HL-60/S4 (cell line): Measurements from ENCODE around the gene NLRP1.

Experiments
- in situ Hi-C: fragments of 300-500 bp; cut with MboI; formaldehyde crosslinking; loops from 2 replicates; pipeline ENCODE4 v1.14.3; 2022; ENCODE audit warnings: low sequenced_read_pairs

NLRP1 gene

DNA sequence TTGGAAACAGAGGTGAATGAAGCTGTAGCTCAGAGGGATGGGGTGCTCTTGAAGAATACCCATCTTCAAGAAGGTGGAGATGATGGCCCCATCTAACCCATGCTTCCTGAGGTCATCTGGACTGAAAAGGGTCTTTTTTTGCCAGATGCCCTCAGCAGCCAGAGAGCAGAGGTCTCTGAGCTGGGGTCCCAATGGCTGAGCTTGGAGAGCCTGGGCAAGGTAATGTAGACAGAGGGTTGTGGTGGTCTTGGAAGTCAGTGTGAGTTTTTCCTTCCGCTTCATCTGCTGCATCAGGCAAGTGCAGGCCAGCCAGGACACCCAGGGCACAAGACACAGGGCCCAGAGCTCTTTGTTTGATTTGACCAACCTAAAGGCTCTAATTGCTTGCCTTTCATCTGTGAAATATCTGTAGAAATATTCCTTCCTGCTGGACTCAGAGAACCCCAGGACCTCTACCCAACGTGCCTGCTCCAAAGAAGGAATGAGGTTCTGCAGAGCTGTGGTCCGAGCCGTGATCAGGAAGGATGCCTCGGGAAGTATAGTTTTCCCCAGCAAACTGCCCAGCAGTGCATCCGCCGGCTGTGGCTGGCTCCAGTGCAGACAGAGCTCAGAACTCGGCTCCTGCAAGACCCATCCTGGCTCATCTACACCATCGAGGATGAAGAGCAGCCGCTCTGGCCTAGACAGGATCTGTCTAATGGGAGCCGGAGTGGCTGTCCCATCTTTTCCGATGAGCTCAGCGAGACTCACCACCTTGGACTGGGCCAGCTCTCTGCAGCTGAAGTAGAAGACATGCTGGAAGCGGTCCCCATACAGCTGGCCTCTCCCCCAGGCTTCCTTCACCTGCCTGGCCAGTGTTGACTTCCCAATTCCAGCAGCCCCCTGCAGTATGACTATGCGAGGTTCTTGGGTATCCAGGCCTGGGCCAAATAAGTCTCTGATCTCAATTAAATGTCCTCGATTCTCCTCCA is 25.2 kb downstream of the NLRP1 start:
- in situ Hi-C loops, result no loop called here

DNA sequence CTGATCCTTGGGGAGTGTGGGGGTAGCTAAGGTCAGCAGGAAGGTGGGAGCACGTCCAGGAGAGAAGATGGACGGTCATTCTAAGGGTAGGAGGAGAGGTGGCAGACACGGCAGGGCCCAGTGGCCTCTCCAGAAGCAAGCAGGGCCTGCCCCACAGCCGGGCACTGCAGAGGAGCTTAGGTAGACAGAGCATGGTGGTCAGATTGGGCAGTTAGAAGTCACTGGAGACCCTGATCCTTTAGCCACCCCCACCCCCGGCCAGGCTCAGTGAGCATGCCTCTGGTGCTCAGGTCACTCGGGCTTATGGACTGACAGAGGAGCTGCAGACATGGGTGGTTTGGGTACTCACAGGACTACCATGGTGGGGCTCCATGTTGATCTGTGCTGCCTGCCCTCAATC is 26.3 kb downstream of the NLRP1 start:
- in situ Hi-C loops, result no loop called here

DNA sequence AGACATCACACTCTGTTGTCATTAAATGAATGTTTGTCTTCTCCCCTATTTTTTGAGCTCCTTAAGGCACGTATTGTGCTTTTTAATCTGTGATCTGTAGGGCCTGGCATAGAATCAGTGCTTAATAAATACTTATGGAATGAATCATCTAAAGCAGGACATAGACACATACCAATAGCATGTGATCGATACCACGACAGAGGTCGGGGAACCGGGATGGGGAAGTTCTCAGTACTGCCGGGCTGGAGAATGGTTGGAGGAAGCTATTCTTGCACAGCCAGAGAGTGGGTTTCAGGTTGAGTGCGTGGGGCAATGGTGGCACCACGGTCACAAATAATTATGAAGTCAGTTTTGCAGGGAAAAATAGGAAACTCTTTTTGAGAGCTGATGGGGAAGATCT is 26.8 kb downstream of the NLRP1 start:
- in situ Hi-C loops, result no loop called here

DNA sequence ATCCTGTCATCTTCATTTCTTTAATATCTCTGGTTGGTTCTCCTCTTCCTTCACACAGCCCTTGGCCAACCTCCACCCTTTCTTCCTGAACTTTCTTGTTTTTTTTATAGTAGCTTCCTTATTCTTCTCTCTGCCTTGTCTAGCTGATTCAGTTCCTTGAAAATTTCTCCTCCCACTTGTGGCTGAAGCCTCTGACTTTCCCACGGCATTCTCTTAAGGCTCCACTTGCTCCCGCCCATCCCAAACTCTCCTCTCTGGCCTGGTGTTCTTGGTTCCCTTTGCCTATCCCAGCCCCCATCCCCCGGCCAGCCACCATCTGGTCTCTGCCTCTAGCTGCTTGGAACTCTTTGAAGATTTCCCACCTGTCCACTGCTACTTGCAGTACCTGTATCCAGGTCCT is 29.1 kb downstream of the NLRP1 start:
- in situ Hi-C loops, result no loop called here

DNA sequence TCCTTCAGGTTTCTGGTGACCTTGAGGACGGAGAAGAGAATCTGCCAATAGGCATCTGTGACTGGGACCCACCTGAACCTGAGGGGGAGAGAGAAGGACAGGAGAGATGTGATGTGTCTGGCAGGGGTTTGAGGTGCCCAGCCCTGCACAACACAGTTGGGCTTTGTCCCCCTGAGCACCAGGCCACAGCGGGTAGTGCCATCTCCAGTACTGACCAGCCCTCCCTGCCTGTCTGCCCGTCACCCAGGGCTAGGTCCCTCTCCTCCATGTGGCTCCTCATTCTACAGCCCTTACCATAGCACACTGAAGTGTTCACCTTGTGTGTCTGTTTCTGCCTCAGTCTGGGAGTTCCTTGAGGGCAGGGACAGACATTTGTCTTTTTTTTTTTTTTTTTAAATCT is 30.8 kb downstream of the NLRP1 start:
- in situ Hi-C loops, result no loop called here

DNA sequence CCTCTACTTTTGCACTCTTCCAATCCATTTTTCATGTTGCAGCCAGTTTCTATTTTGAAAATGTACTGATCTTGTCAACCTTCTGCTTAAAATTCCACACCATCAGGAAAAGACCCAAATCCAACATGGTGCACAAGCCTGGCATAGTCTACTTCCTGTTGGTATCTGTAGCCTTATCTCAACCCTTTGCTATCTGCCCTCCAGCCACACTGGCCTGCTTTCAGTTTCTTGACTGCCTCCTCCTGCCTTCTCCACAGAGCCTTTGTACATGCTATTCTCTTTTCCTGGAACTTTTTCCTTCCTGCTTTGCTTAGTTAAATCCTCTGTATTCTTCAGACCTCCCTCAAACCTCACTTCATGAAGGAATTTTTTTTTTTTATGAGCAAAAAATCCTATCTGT is 31.5 kb downstream of the NLRP1 start:
- in situ Hi-C loops, result no loop called here

DNA sequence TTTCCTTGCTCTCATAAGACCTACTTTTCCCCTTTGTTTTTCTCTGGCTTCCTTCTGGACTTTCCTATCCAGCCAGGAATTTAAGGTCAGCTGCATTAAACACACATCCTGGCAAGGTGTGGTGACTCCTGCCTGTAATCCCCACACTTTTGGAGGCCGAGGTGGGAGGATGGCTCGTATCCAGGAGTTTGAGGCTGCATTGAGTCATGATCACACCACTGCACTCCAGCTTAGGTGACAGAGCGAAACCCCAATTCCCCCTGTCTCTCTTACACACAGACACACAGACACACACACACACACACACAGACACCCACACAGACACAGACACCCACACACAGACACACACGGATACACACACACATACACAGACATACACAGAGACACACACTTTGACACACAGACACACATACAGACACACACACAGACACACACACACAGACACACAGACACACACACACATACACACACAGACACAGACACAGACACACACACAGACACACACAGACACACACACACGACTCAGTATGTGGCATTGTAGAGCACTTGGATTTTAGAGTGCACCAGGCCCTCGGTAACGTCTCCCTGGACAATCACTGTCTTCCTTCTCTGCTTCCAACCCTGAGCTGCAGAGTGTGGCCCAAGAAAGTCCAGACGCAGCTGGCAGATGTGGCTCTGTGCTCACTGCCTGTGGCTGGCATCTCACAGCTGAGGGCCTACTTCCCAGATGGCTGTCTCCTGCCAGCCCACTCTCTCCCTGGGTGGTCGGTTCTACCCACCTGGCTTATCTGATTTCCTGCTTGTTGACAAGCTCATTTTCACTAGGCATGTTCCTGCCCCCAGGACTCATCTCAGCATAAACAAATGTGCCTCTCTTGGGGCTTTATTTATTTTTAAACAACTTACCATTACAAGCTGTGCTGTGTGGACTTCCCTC is 39.0 kb downstream of the NLRP1 start:
- in situ Hi-C loops, result no loop called here

DNA sequence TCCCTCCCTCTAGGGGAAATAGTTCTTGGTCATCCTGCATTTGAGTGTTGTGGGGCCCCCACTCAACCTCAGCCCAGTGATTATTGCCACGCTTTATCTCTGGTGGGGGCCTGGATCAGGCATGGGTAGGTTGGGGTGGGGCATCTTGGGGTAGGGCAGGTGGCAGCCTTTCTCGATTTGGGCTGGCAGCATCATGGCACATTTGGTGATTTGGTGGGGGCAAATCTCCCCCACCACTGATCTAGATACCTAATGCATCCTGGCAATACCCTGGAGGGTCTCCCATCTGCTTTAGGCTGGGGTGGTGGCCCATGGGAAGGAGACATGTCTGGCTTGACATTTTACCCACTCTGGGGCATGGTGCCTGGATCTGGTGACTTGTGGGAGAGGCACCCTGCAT is 40.2 kb downstream of the NLRP1 start:
- in situ Hi-C loops, result no loop called here

DNA sequence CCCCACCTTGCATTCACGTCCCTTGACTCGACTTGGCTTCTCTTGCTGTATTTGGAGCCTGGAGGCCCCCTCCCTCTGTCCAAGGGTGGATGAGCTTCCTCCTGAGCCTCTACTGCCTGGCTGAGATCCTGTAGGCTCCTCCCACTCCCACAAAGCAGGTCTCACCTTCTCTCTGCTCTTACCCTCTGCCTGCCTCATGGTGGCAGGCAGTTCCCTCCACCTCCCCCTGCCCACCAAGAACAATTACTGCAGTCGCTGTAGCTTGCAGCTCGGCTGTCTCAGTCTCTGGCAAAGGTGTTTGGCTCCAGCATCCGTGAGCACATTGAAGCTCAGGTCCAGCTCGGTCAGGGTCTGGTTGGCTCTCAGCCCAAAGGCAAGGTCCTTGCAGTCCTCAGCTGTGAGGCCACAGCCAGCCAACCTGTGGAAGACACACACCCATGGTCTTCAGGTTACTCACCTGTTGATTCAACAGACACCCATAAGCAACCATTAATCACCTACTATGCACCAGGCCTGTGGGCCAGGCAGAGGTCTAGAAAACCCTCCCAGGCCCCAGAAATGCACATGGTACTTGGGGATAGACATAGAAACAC is 42.6 kb downstream of the NLRP1 start:
- in situ Hi-C loops, result no loop called here

DNA sequence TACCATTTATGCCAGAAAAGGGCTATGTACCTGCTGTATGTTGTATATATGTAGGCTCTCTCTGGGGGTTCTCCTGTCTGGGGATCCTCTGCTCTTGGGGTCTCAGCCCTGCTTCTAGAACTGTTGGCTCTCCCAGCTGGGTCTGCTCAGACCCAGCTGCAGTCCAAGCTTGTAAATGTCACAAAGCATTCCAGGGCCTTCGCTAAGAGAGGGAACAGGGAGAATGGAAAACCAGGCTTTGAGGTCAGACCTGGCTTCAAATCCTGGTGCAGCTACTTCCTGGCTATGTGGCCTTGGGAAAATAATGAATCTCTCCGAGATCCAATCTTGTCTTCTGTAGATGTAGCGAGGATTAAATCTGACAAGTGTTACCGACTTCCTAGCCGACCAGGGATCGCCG is 44.0 kb downstream of the NLRP1 start:
- in situ Hi-C loops, result no loop called here

DNA sequence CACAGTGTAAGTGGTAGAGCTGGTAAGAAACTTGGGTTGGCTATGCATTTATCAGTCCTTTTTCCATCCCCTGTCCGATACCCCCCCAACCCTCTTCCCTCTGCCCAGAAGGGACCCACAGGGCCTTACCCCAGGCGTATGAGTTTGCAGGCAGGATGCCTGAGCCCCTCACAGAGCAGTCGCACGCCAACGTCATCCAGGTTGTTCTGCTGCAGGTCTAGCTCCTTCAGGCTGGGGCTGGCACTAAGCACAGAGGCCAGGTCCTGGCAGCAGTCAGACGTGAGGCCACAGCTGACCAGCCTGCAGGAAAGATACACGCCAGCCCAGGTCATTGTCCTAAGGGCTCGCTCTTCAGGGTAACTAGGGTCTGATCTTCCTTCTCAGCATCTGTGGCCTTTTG is 45.0 kb downstream of the NLRP1 start:
- in situ Hi-C loops, result no loop called here

DNA sequence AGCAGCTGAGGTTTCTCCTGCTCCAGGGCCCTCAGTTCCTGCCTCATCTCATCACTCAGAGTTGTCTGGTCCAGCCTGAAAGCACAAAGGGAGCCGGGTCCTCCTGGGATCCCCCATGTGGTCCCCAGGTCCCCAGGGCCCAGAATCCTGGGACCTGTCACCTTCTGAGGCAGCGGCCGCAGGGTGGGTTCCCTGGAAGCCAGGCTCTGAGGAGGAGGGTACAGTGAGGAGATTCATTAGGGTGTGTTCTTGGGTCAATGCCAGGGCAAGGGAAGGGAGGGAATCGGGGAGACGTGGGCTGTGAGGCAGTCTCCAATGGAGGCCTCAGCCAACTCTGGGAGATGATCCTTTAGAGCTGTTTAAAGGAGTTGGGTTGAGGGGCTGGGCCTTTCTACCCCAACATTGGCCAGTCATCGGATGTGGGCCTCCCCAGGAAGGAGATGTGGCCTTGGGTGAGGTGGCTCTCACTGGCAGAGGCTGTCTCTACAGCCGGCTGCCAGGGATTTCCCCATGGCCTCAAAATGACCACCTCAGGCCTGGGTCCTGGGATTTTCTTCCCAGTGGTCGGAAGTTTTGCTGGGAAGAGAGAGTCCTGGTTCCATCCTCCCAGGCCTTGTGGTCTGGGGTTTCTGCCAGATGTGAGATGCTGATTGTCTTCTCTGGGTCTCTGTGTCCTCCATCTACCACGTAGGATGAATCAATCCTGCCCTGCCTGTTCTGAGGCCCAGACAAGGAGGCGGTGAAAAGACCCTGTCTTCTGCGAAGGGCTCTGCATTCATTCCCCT is 47.3 kb downstream of the NLRP1 start:
- in situ Hi-C loops, result no loop called here

DNA sequence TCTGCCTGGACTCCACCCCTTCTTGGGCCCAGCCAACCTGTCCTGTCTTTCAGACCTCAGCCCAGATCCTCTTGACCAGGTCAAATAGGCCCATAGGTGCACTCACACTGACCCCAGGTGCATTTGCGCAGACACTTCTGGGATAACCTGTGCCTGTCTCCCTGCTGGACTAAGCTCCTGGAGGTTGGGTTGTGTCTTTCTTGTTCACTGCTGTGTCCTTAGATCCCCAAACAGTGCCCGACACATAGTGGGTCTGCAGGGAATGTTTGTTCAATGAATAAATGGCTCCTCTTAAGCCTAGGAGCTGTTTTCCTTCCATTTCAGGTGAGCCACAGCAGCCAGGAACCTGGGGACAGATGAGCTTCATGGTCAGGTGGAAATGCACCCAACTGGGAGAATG is 48.9 kb downstream of the NLRP1 start:
- in situ Hi-C loops, result no loop called here

DNA sequence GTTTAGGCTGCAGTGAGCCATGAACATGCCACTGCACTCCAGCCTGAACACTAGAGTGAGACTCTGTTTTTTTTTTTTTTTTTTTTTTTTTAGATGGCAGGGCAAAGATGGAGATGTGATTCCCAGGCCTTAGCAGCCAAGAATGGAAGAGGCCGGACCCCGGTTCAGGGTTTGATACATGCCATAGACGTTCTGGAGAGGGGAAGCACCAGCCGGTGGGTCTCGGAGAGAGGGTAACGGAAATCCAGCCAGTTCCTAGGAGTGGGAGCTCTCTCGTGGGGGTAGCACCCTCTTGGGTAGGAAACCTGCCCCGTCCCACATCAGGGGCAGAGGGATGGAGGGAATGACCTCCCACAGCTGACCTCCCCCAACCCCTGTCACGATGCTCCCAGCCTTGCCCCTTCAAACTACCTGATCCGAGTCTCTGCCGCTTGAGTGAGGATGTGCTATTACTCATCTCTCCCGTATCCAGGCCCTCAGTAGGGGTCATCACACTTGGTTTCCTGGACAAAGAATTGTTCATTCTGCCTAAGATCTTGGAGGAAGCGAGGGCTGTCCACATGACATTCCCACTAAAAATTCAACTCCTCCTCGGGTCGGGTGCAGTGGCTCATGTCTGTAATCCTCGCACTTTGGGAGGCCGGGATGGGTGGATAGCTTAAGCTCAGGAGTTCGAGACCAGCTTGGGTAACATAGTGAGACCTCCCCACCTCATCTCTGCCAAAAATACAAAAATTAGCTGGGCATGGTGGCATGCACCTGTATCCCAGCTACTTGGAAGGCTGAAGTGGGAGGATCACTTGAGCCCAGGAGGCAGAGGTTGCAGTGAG is 50.6 kb downstream of the NLRP1 start:
- in situ Hi-C loops, result no loop called here

DNA sequence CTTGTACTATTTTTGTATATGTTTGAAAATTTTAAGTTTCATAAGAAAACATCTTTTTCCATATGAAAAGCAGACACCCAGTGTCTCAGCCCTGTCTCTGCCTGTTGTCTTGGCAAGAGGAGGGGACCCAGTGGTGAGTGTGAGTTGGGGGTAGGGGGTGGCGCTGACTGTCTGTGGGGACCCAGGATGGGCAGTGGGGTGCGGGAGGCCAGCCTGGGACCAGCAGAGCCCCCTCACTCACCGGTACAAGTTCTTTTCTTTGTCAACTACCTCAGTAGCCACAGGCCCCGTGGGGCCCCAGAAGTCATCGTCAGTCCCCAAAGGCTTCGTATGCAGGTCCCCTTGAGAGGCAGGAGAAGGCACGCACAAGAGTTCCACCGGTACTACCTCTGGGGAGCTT is 51.7 kb downstream of the NLRP1 start:
- in situ Hi-C loops, result no loop called here

DNA sequence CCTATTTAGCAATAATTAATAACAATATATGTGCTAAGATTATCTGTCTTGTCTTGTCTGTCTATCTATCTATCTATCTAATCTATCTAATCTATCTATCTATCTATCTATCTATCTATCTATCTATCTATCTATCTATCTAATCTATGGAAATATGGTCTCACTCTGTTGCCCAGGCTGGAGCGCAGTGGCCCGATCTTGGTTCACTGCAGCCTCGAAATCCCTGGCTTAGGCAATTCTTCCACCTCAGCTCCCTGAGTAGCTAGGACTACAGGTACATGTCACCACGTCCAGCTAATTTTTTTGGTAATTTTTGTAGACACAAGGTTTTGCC is 53.3 kb downstream of the NLRP1 start:
- in situ Hi-C loops, result no loop called here

DNA sequence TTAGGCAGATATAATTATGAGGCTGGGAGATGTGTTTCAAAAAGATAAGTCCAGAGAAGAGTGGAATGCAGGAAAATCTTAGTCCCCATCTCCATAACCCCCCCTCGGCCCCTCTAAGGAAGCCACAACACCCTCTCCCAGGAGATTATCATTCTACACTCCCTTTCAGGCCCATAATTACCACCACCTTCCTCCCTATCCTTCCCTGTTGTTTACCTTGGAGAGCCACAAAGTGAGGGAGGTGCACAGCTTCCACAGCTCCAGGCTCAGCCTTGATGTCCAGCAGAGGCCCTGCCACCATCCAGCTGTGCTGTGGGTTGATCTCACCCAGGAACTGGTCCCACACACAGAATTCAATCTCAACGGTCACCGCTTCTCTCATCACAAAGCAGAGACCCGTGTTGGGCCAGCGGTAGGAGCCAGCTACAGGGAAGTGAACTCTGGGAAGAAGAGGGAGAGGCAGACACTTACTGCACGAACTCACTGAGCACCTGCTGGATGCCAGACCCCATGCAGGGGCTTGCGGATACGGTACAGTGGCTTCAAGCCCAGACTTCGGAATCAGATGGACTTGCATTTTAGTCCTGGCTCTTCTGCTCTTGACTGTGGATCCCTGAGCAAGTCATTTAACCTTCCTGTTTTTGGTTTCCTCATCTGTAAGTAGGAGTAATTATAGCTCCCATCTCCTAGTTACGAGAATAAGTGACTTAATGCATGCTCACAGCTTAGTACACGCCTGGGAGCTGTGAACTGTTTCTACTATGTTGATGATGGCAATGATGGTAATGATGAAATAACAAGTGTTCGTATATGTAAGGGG is 53.8 kb downstream of the NLRP1 start:
- in situ Hi-C loops, result no loop called here

DNA sequence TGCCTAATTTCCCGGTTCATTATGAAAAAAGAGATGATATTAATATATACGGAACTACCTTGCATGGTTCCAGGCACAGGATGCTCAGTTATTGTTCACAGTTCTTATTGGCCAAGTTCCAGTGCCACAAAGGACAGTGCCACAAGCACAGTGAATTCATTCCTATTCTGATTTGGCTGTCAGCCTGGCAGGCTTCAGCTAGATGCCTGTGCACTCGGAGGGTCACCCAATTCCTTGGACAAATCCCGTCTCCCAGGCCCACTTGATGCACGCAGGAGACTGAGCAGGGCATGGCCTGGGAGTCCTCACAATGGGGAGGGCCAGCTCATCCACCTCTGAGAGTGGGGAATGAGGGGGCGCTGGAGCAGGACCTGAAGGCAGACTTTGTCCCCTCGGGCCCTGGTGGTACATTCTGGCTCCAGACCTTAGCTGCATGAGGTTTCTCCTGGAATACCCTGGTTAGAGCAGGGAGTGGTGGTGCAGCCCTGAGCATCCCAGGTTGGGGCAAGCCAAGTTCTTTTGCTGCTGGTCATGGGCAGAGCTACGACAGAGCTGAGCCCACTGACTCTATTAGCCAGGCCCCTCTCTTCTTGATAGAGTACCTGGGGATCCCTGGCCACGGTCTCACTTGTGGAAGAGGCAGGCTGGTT is 56.6 kb downstream of the NLRP1 start:
- in situ Hi-C loops, result no loop called here
